DMS 273 treated with DMSO at 0.1 percent for 48 hours (cell line): ENCODE results near the gene RANBP3.
"Not testable (repeated sequence)": the region's sequence is repeated elsewhere in the genome, so short reads cannot be mapped to it uniquely, and the experiment has no call there.

Experiments used
- DNase-seq: peaks from one replicate; lab custom pipeline; 2025; lab: John Stamatoyannopoulos, UW

Gene RANBP3

GRCh38 chr19:6007866-6008265 lies 29.9 kb upstream of the RANBP3 start:
- no peak for DNase-seq

GRCh38 chr19:6006896-6007295 lies 29.0 kb upstream of the RANBP3 start:
- no peak for DNase-seq

- DNase-seq: not testable (repeated sequence)
These were observed 28.1 kb upstream of the RANBP3 start for GRCh38 chr19:6006070-6006446.

- no peak for DNase-seq
These were observed 27.6 kb upstream of the RANBP3 start for GRCh38 chr19:6005321-6006069.

- no peak for DNase-seq
These were observed 26.0 kb upstream of the RANBP3 start for GRCh38 chr19:6003976-6004375.

- no peak for DNase-seq
These were observed 24.7 kb upstream of the RANBP3 start for GRCh38 chr19:6002591-6002990.

GRCh38 chr19:6000228-6000847 lies 22.4 kb upstream of the RANBP3 start:
- DNase-seq: no peak

GRCh38 chr19:5999693-6000092 lies 21.8 kb upstream of the RANBP3 start:
- no peak for DNase-seq

GRCh38 chr19:5997371-5997770 lies 19.4 kb upstream of the RANBP3 start:
- no peak for DNase-seq

GRCh38 chr19:5996623-5997320 lies 18.8 kb upstream of the RANBP3 start:
- no peak for DNase-seq

GRCh38 chr19:5996102-5996501 lies 18.2 kb upstream of the RANBP3 start:
- DNase-seq: no peak

GRCh38 chr19:5995606-5996005 lies 17.7 kb upstream of the RANBP3 start:
- no peak for DNase-seq

- DNase-seq: no peak
These were observed 16.6 kb upstream of the RANBP3 start for GRCh38 chr19:5994405-5995165.

- DNase-seq: no peak
These were observed 15.9 kb upstream of the RANBP3 start for GRCh38 chr19:5993648-5994358.

- no peak for DNase-seq
These were observed 15.3 kb upstream of the RANBP3 start for GRCh38 chr19:5993201-5993600.

GRCh38 chr19:5992756-5993155 lies 14.8 kb upstream of the RANBP3 start:
- DNase-seq: no peak

- no peak for DNase-seq
These were observed 13.4 kb upstream of the RANBP3 start for GRCh38 chr19:5991244-5991838.

GRCh38 chr19:5990289-5990797 lies 12.4 kb upstream of the RANBP3 start:
- peak; percentile 60 for DNase-seq

GRCh38 chr19:5989388-5990074 lies 11.6 kb upstream of the RANBP3 start:
- no peak for DNase-seq

- no peak for DNase-seq
These were observed 10.8 kb upstream of the RANBP3 start for GRCh38 chr19:5988517-5989387.
